Measurements from ENCODE around the gene PTPRO. TPM values are rescaled to one million over a fixed set of nuclear protein-coding genes. Genes with fewer than 3 reads are reported as not detected.

Gene PTPRO
- polyA plus RNA-seq, 2 donors, result 0.13 to 0.14 TPM

- H3K36me3 ChIP-seq (ENCODE audit: control insufficient read depth in 2 of 2, insufficient read depth in 2 of 2, low read length in 1 of 2), result no peaks in the 10 kb centered on the region
- H3K9me3 ChIP-seq (ENCODE audit: control insufficient read depth in 2 of 2, insufficient read depth in 1 of 2, low read depth in 1 of 2, low read length in 1 of 2), result no peaks in the 10 kb centered on the region
- no peak overlapping the region for H3K27ac ChIP-seq (ENCODE audit: low read depth in 2 of 2, low read length in 1 of 2)
- 86 to 90% methylated on average over 4 of the region's 4 CpGs for WGBS, 2 donors
- no peaks in the 10 kb centered on the region for H3K27me3 ChIP-seq (ENCODE audit: control insufficient read depth in 1 of 2, insufficient read depth in 2 of 2, low read length in 2 of 2)
- no peak overlapping the region for H3K4me3 ChIP-seq (ENCODE audit: low read depth in 1 of 2, low read length in 2 of 2)
- no peaks in the 10 kb centered on the region for H3K4me1 ChIP-seq (ENCODE audit: control insufficient read depth in 2 of 2, insufficient read depth in 2 of 2, low read length in 1 of 2)
Observed at GRCh38 chr12:15634010-15634683, 311.8 kb downstream of the PTPRO start.

- 87 to 91% methylated on average over 1 of the region's 1 CpG for WGBS, 2 donors
- Histone ChIP-seq H3K27me3 (ENCODE audit: control insufficient read depth in 1 of 2, insufficient read depth in 2 of 2, low read length in 2 of 2) (no peaks in the 10 kb centered on the region), H3K9me3 (ENCODE audit: control insufficient read depth in 2 of 2, insufficient read depth in 1 of 2, low read depth in 1 of 2, low read length in 1 of 2) (no peaks in the 10 kb centered on the region), H3K4me3 (ENCODE audit: low read depth in 1 of 2, low read length in 2 of 2) (no peak overlapping the region), H3K4me1 (ENCODE audit: control insufficient read depth in 2 of 2, insufficient read depth in 2 of 2, low read length in 1 of 2) (no peaks in the 10 kb centered on the region), H3K36me3 (ENCODE audit: control insufficient read depth in 2 of 2, insufficient read depth in 2 of 2, low read length in 1 of 2) (peaks cover 0 to 1% of the 10 kb centered on the region in 2 donors), H3K27ac (ENCODE audit: low read depth in 2 of 2, low read length in 1 of 2) (no peak overlapping the region)
Observed at GRCh38 chr12:15636060-15636890, 314.0 kb downstream of the PTPRO start.

- WGBS, 2 donors, result 68 to 80% methylated on average over 3 of the region's 3 CpGs
- Histone ChIP-seq H3K4me1 (ENCODE audit: control insufficient read depth in 2 of 2, insufficient read depth in 2 of 2, low read length in 1 of 2) (no peaks in the 10 kb centered on the region), H3K4me3 (ENCODE audit: low read depth in 1 of 2, low read length in 2 of 2) (no peak overlapping the region), H3K9me3 (ENCODE audit: control insufficient read depth in 2 of 2, insufficient read depth in 1 of 2, low read depth in 1 of 2, low read length in 1 of 2) (no peaks in the 10 kb centered on the region), H3K27me3 (ENCODE audit: control insufficient read depth in 1 of 2, insufficient read depth in 2 of 2, low read length in 2 of 2) (no peaks in the 10 kb centered on the region), H3K27ac (ENCODE audit: low read depth in 2 of 2, low read length in 1 of 2) (no peak overlapping the region), H3K36me3 (ENCODE audit: control insufficient read depth in 2 of 2, insufficient read depth in 2 of 2, low read length in 1 of 2) (peaks cover 0 to 1% of the 10 kb centered on the region in 2 donors)
Observed at GRCh38 chr12:15638231-15638630, 315.9 kb downstream of the PTPRO start.

GRCh38 chr12:15644700-15645099 lies 322.4 kb downstream of the PTPRO start:
- no peaks in the 10 kb centered on the region for H3K4me1 ChIP-seq (ENCODE audit: control insufficient read depth in 2 of 2, insufficient read depth in 2 of 2, low read length in 1 of 2)
- H3K36me3 ChIP-seq (ENCODE audit: control insufficient read depth in 2 of 2, insufficient read depth in 2 of 2, low read length in 1 of 2), result peaks cover 2 to 4% of the 10 kb centered on the region in 2 donors
- no peaks in the 10 kb centered on the region for H3K27me3 ChIP-seq (ENCODE audit: control insufficient read depth in 1 of 2, insufficient read depth in 2 of 2, low read length in 2 of 2)
- H3K4me3 ChIP-seq (ENCODE audit: low read depth in 1 of 2, low read length in 2 of 2), result no peak overlapping the region
- no peak overlapping the region for H3K27ac ChIP-seq (ENCODE audit: low read depth in 2 of 2, low read length in 1 of 2)
- no peaks in the 10 kb centered on the region for H3K9me3 ChIP-seq (ENCODE audit: control insufficient read depth in 2 of 2, insufficient read depth in 1 of 2, low read depth in 1 of 2, low read length in 1 of 2)

- H3K4me1 ChIP-seq (ENCODE audit: control insufficient read depth in 2 of 2, insufficient read depth in 2 of 2, low read length in 1 of 2), result no peaks in the 10 kb centered on the region
- no peaks in the 10 kb centered on the region for H3K27me3 ChIP-seq (ENCODE audit: control insufficient read depth in 1 of 2, insufficient read depth in 2 of 2, low read length in 2 of 2)
- peaks cover 2 to 3% of the 10 kb centered on the region in 2 donors for H3K36me3 ChIP-seq (ENCODE audit: control insufficient read depth in 2 of 2, insufficient read depth in 2 of 2, low read length in 1 of 2)
- H3K27ac ChIP-seq (ENCODE audit: low read depth in 2 of 2, low read length in 1 of 2), result no peak overlapping the region
- H3K4me3 ChIP-seq (ENCODE audit: low read depth in 1 of 2, low read length in 2 of 2), result no peak overlapping the region
- 0% methylated on average over 1 of the region's 1 CpG for WGBS, 2 donors
- H3K9me3 ChIP-seq (ENCODE audit: control insufficient read depth in 2 of 2, insufficient read depth in 1 of 2, low read depth in 1 of 2, low read length in 1 of 2), result no peaks in the 10 kb centered on the region
Observed at GRCh38 chr12:15646581-15646980, 324.3 kb downstream of the PTPRO start.

Other genes starting within 250 kb of the PTPRO start
- 1 to 10 TPM; 2.3 to 3.2 TPM for gene RERG, start 101.1 kb upstream of the PTPRO start, polyA plus RNA-seq